ENCODE data around the gene PACRGL. TPM values are rescaled to one million over a fixed set of nuclear protein-coding genes. Genes with fewer than 3 reads are reported as not detected.

PACRGL gene
- total RNA-seq, 1 experiment from 2014 or later: 13.5 TPM

GRCh38 chr4:20698820-20699219 is 1.4 kb upstream of the PACRGL start (continued):
- TF ChIP-seq ZNF138 (CRISPR knock-in tag; conservative IDR thresholded peaks at IDR 0.05): no peak
- TF ChIP-seq, protein P1, sequence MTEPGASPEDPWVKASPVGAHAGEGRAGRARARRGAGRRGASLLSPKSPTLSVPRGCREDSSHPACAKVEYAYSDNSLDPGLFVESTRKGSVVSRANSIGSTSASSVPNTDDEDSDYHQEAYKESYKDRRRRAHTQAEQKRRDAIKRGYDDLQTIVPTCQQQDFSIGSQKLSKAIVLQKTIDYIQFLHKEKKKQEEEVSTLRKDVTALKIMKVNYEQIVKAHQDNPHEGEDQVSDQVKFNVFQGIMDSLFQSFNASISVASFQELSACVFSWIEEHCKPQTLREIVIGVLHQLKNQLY (CRISPR knock-in tag; IDR thresholded peaks at IDR 0.05): no peak
- no peak for TF ChIP-seq USF2 (CRISPR knock-in tag; IDR thresholded peaks at IDR 0.05)
- TF ChIP-seq MYBL2 (CRISPR knock-in tag; IDR thresholded peaks at IDR 0.05): no peak

- no peak overlapping the region for H3K4me3 Mint-ChIP-seq
- POLR2A ChIA-PET: no interaction called here
- H3K4me1 Mint-ChIP-seq: no peaks in the 10 kb centered on the region
- no peak overlapping the region for H3K27ac Mint-ChIP-seq
- H3K36me3 Mint-ChIP-seq: peaks cover 35% of the 10 kb centered on the region
- no peaks in the 10 kb centered on the region for H3K27me3 Mint-ChIP-seq (ENCODE audit: low read depth)
- CTCF ChIA-PET: no interaction called here
- H3K9me3 Mint-ChIP-seq: peaks cover 10% of the 10 kb centered on the region
- TF ChIP-seq, protein P2, sequence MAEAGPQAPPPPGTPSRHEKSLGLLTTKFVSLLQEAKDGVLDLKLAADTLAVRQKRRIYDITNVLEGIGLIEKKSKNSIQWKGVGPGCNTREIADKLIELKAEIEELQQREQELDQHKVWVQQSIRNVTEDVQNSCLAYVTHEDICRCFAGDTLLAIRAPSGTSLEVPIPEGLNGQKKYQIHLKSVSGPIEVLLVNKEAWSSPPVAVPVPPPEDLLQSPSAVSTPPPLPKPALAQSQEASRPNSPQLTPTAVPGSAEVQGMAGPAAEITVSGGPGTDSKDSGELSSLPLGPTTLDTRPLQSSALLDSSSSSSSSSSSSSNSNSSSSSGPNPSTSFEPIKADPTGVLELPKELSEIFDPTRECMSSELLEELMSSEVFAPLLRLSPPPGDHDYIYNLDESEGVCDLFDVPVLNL (CRISPR knock-in tag; IDR thresholded peaks at IDR 0.05; ENCODE audit: borderline replicate concordance, low read depth): no peak
- TF ChIP-seq ZNF396 (CRISPR knock-in tag; IDR thresholded peaks at IDR 0.05; ENCODE audit: borderline replicate concordance) (no peak), OVOL2 (CRISPR knock-in tag; IDR thresholded peaks at IDR 0.05; ENCODE audit: borderline replicate concordance) (no peak)
- no peak for ATAC-seq
- no peak for DNase-seq (ENCODE audit: low spot score)
These were observed 11.1 kb downstream of the PACRGL start for GRCh38 chr4:20711335-20711734.

DNA sequence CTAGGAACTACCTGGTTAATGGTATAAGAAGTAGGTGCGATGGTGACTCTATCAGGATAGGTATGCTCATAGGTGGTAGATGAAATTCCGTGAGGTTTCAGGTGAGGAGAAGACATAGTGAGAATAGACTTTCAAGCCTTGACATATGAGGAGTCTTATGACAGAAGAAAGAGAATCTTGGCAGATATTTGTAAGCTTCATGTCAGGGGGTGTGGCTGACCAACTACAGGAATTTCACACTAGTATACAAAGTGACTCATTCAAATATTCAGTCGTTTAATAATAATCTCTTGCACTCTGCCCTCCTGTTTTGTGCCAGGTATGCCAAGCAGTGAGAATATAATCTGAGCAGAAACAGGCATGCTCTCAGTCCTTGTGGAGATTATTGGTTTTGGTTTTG is 22.8 kb downstream of the PACRGL start:
- CTCF ChIA-PET: no interaction called here
- POLR2A ChIA-PET: no interaction called here
- no peak for TF ChIP-seq EMX1 (CRISPR knock-in tag; IDR thresholded peaks at IDR 0.05)
- TF ChIP-seq ZNF138 (CRISPR knock-in tag; conservative IDR thresholded peaks at IDR 0.05): no peak
- no peak for TF ChIP-seq HMGA2 (CRISPR knock-in tag; IDR thresholded peaks at IDR 0.05)
- TF ChIP-seq AFF4 (CRISPR knock-in tag; IDR thresholded peaks at IDR 0.05; ENCODE audit: borderline replicate concordance): no peak
- Mint-ChIP-seq H3K9me3 (peaks cover 44% of the 10 kb centered on the region), H3K27ac (no peak overlapping the region), H3K36me3 (peaks cover 70% of the 10 kb centered on the region), H3K4me3 (no peak overlapping the region), H3K27me3 (ENCODE audit: low read depth) (no peaks in the 10 kb centered on the region; the same call in 1 of the 2 replicates), H3K4me1 (peaks cover 26% of the 10 kb centered on the region)
- DNase-seq (ENCODE audit: low spot score) (no peak), ATAC-seq (no peak)

DNA sequence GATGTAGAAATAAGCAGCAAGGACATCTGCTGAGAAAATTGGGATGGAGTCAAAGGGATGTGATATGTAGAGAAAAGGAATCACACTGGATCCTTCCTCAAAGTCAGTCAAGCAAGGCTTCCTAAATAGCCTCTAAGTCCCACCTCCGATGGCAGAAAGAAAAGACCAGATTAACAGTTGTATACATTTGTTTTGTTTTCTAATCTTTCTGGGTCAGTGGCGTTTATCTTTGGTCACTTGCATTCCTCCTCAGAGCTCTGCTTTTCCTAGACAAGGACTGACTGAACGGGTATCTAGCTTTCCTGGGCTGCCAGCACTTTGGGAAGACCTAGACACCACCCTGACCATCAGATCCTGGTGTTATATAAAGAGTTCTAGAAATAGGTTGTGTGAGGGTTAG is 23.2 kb downstream of the PACRGL start:
- no peak for DNase-seq (ENCODE audit: low spot score)
- H3K27me3 Mint-ChIP-seq (ENCODE audit: low read depth): no peaks in the 10 kb centered on the region; the same call in 1 of the 2 replicates
- peaks cover 65% of the 10 kb centered on the region for H3K36me3 Mint-ChIP-seq
- ChIA-PET POLR2A (no interaction called here), CTCF (no interaction called here)
- peaks cover 42% of the 10 kb centered on the region for H3K9me3 Mint-ChIP-seq
- peaks cover 26% of the 10 kb centered on the region for H3K4me1 Mint-ChIP-seq
- ATAC-seq: no peak
- H3K27ac Mint-ChIP-seq: no peak overlapping the region
- no peak overlapping the region for H3K4me3 Mint-ChIP-seq
- TF ChIP-seq ZNF219 (CRISPR knock-in tag; IDR thresholded peaks at IDR 0.05; ENCODE audit: borderline replicate concordance) (no peak), ZBTB21 (CRISPR knock-in tag; IDR thresholded peaks at IDR 0.05; ENCODE audit: borderline replicate concordance) (no peak), ZSCAN18 (CRISPR knock-in tag; IDR thresholded peaks at IDR 0.05) (no peak), ZNF263 (CRISPR knock-in tag; IDR thresholded peaks at IDR 0.05; ENCODE audit: low read depth) (no peak), ZNF512 (CRISPR knock-in tag; IDR thresholded peaks at IDR 0.05; ENCODE audit: borderline replicate concordance) (no peak), FOXP1 (CRISPR knock-in tag; IDR thresholded peaks at IDR 0.05; ENCODE audit: borderline replicate concordance) (no peak), CTCF (IDR thresholded peaks at IDR 0.05) (no peak), CREM (CRISPR knock-in tag; IDR thresholded peaks at IDR 0.05) (no peak), ZNF121 (CRISPR knock-in tag; IDR thresholded peaks at IDR 0.05) (no peak)
